ENCODE data around the gene FTH1.

FTH1 gene

DNA sequence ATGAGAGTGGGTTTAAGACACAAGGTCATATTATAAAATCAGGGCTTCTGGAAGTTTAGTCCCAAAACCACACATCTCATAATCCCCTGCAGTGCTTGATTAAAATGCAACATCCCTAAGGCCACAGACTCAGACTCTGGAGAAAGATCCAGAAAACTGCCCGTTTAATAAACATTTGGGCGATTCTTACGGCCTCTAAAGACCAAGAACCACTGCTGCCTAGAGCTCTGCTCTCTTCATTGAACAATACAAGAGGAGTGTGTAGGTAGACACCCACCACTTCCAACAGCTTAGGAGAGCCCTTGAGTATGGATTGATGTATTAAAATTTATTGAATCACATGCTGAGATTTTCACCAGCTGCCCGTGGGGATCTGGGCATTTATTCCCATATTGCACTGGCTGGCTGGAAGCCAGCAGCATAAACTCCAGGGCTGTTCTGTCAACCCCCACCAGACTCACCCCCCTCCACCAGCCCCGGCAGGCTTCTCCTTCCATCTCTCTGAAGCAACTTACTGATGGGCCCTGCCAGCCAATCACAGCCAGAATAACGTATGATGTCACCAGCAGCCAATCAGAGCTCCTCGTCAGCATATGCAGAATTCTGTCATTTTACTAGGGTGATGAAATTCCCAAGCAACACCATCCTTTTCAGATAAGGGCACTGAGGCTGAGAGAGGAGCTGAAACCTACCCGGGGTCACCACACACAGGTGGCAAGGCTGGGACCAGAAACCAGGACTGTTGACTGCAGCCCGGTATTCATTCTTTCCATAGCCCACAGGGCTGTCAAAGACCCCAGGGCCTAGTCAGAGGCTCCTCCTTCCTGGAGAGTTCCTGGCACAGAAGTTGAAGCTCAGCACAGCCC is 18.0 kb downstream of the FTH1 start:
- peak in 54 of 56 donors; percentile 55 to 98 (median 89) for DNase-seq

DNA sequence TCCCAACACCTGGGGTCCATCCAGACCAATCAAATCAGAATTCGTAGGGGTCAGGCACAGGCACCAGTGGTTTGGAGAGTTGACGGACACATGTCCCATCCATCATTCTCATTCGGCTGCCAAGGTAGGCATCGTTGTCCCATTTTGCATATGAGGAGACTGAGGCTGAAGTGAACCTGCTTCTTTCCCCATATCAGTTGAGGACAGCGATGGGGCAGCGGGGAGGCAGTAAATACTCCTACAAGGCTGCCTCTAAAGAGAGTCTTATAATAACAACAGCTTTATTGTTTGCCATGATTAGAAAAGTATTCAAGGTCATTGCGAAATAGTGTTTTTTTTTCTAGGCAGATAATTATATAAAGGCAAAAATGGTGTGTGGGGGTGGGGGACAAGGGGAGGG is 18.9 kb downstream of the FTH1 start:
- no peak for DNase-seq

DNA sequence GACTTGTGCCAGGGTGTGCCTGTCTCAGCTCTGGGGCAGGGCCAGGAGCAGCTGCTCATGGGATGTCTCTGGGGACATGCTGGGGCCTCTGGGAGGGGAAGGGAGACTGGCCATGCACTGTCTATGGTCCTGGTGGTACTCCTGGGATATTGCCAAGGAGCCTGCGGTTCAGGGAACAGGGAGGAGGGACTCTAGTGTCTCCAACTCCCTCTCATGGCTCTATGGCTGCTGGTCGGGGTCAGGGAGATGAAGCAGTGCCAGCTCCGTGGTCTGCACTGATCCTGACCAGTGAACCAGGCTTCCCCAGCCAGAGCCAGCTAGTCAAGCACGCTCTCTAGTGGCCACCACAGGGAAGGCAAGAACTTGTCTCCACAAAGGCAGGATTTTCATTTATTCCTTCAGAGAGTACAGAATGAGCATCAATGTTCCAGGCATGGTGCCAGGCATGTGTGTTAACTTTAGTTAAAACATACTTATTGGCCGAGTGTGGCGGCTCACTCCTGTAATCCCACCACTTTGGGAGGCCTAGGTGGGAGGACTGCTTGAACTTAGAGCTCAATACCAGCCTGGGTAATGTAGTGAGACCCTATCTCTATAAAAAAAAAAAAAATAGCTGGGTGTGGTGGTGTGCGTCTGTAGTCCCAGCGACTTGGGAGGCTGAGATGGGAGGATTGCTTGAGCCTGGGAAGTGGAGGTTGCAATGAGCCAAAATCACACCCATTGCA is 19.8 kb downstream of the FTH1 start:
- peak in 51 of 56 donors; percentile 39 to 93 (median 78) for DNase-seq

DNA sequence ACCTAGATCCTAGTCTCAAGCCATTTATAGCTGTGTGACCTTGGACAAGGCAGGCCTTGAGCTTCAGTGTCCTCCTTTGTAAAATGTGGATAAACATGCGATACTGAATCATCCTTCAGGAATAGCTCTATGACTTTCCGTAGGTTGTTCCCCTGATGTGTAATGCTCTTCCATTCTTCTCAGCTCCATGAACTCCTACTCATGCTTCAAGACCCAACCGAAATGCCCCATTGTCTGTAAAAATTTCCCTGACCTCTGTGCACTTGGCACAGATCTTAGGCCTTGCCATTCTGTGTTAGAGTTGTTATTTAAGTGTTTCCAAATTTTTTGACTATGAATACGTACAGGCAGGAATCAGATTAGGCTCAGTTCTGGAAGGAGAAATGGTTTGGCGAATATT is 20.5 kb downstream of the FTH1 start:
- no peak for DNase-seq

DNA sequence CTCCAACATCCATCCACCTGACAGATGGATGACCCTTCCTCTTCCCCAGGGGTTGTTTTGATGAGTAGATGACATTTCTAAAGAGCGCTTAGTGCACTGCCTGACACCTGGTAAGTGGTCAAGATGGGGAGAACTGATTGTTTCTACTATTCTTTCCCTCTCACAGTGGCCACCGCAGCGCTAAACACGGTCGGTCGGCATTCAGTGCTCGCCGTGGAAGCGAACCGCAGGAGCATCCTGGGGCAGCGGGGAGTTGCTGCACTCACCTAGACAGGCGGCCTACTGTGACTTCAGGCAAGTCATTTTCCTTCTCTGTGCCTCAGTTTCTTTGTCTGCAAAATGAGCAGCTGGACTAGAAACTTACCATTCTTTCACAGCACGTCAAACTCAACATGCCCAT is 22.2 kb downstream of the FTH1 start:
- DNase-seq = no peak

DNA sequence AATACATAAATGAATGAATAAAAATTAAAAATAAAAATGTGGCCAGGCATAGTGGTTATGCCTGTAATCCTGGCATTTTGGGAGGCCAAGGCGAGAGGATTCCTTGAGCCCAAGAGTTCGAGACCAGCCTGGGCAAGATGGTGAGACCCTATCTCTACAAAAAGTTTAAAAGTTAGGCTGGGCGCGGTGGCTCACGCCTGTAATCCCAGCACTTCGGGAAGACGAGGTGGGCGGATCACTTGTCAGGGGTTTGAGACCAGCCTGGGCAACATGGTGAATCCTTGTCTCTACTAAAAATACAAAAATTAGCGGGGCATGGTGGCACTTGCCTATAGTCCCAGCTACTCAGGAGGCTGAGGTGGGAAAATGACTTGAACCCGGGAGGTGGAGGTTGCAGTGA is 27.0 kb downstream of the FTH1 start:
- no peak for DNase-seq

DNA sequence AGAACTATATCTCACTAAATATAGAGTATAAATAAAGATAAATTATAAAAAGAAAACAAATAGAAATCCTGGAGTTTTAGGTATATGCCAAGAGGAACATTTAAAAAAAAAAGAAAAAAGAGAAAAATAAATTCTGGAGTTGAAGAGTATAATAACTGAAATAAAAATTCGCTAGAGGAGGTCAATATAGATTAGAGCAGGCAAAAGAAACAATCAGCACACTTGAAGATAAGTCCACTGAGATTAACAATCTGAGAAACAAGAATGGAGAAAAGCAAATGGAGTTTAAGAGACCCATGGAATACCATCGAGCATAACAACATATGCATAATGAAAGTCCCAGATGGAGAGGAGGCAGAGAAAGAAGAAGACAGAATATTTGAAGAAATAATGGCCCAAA is 31.6 kb downstream of the FTH1 start:
- DNase-seq = no peak

DNA sequence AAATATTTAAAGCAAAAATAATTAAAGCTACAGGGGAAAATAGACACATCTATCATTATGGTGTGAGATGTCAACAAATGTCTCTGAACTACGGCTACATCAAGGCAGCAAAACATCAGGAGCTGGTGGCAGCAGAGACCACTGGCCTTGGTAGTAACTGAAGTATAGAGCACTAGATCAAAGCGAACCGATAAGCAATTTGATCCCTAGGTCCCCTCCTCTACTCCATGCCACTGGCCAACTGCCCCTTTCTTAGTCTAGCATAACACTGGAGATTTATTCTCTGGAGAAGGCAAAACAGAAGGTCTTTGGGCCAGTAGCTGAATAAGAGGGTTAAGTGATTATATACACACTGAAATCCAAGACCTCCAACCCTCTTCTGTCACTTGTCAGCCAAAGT is 36.5 kb downstream of the FTH1 start:
- no peak for DNase-seq

DNA sequence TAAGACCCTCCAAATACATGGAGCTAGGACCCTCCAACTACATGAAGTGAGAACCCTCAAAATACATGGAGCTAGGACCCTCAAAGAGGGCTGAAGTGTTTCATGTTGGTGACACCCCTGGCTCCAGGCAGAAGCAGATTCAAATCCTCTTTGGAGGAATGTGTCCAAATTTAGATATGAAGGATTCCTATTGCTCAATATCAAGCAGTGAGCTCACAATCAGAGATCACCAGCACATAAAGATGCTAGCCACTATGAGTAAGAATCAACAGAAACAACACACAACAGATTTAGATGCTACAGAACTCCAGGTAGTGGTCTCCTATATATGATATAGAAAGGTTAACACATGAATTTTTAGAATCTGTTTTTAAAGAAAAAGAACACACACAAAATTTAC is 38.8 kb downstream of the FTH1 start:
- DNase-seq = no peak

DNA sequence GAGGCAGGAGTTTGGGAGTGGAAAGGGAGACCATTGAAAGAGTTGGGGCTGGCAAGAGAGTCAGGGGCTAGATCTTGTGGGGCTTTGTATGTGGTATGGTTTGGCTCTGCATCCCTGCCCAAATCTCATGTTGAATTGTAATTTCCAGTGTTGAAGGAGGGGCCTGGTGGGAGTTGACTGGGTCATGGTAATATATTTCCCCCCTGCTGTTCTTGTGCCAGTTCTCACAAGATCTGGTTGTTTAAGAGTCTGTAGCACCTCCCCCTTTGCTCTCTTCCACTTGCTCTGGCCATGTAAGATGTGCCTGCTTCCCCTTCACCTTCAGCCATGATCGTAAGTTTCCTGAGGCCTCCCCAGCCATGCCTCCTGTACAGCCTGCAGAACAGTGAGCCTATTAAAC is 39.9 kb downstream of the FTH1 start:
- no peak for DNase-seq

DNA sequence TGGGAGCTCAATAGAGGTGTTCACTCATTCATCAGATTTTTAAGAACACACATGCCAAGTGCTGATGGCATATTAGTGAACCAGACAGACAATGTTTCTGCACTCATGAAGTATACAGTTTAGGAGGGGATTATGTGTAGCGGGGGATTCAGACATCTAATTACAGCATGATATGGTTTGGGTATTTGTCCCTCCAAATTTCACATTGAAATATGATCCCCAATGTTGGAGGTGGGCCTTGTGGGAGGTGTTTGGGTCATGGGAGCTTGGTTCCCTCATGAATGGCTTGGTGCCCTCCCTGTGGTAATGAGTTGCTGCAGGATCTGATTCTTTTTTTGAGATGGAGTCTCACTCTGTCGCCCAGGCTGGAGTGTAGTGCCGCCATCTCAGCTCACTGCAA is 41.2 kb downstream of the FTH1 start:
- DNase-seq = no peak

DNA sequence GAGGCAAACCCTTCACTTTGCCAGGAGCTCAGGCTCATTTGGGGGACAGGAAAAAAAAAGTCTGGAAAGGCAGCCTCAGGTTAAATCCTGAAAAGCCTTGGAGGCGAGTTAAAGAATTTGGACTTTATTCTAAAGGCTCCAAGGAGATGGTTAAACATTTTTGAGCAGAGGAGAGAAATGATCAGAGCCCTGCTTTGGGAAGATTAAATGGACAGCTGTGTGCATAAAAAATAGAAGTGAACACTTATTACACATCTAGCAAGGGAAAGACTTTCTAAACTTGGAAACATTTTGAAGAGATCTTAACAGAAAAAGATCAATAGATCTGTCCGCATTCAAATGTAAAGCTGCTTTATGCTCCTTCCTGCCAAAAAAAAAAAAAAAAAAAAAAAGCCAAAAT is 41.7 kb downstream of the FTH1 start:
- DNase-seq = no peak

DNA sequence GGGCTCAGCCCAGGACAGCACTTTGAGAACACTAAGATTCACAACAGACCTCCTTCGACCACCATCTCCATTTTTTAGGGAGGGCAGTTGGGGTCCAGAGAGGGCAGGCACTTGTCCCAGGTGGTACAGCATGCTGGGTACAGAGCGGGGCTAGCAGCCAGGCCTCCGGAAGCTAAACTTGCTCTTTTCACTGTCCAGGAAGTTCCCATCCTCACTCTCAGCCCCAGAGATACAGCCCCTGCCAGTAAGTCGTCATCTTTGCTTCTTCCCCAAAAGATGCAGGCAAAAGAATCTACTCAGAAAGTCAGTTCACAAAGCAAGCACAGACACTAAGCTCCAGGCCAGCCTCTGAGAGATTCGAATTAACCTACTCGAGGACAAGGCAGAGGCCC is 43.4 kb downstream of the FTH1 start:
- DNase-seq = no peak

DNA sequence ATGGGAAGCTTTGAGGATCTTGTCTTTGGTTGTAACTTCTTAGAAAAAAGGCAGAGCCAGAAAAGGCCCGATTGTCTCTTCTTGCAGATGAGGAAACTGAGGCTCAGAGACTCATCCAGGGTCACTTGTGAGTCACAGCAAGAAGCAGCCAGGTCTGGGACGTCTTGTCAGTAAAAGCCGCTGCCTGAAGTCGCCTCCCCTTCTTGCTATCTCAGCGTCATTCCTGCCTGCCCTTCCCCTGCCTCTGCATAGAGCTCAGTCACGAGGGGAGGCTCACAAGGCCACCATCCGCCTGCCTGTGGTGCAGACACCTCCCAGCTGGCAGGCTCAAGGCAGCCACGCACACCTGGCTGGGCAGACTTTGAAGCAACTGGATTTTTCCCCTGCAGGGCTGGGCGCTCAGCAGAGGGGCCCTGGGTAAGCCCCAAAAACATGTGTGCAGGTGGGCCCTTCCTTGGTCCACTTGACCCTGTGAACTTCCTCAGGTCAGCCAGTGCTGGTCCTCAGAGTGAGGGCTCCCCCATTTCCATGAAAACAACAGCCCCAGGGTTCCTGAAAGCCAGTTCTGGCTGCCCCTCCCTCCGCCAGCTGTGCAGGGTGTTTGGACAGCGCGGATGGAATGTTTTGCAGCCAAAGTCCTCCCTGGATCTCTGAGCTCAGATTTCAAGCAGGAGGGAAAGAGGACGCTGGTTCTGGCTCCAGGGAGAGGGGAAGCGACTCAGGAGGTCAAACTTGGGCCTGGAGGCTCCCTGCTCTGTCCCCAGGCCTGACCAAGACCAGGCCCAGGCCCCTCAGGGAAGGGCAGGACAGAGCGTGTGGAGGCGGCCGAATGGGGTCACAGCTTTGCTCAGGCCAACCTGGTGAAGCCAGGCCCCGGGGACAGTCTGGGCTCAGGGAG is 44.0 kb downstream of the FTH1 start:
- peak in 3 of 56 donors; percentile 18 to 33 (median 24) for DNase-seq

DNA sequence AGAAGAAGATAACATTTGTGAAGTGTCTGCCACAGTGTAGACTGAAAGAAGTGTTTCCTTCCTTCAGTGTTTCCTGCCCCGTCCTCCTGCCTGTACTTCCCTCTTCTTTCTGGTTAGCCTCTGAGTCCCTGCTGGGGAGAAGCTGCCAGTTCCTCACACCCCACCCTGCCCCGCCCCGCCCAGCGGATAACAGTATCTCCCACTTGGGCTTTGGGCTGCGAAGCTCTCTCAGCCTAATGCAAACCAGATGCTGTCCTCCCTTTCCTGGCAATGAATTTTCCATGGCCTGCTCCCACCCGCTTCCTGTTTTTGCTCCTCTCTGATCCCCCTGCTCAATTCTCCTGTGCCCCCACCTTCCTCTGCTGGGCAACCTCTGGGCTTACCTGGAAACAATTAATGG is 44.9 kb downstream of the FTH1 start:
- peak in 1 of 56 donors; percentile 53 for DNase-seq

DNA sequence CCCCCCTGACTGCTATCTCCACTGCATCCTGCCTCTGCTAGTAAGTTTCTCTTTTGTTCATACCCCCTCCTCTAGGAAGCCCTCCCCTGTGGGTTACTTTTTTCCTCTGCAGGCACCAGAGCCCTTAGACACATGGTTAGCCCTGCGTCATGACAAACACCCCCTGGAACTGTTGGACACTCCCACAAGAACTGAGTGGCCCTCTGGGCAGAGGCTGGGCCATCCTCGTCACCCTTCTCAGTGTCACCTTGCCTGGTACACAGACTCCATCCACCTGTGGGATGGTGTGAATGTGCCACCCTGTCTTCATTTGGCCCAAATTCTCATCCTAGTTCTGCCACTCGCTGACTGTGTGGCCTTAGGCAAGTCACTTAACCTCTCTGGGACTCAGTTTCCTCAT is 46.0 kb downstream of the FTH1 start:
- no peak for DNase-seq

DNA sequence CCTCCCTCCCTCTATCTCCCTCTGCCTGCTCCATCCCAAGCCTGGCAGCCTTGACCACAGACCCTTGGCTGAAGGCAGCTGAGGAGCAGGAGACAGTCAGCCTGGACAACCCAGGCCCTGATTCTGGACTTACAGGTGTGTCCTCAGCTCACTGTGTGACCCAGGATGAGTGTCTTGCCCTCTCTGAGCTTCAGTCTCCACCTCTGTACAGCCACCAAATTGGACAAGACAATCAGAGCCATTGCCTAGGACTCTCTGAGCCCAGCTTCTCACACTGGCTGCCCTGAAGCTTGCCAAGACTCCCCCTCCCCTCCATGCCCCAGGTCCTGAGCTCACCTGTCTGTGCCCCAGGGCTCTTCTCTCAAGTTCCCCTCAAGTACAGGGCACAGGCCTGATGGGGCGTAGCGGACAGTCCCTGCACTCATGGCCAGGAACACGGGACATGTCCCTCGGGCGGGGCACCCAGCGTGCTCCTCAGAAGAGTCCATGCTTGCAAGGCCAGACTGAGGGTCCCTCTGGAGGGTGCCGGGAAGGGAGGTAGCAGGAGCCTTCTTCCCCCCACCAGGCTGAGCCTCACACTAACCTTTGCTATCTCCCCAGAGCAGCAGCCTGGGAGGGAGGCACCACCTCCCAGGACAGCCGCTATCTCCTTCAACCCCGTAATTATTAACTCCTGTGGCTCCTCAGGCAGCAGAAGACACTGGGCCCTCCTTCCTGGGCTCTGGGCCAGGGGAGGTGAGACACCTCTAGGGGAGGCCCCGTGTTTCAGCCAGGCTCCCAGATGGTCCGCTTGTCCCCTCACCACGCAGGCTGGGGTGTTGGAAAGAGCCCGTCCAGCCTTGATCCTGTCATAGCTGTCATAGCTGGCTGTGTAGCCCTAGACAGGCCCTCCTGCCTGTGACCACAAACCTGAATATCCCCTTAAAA is 47.5 kb downstream of the FTH1 start:
- DNase-seq = no peak

DNA sequence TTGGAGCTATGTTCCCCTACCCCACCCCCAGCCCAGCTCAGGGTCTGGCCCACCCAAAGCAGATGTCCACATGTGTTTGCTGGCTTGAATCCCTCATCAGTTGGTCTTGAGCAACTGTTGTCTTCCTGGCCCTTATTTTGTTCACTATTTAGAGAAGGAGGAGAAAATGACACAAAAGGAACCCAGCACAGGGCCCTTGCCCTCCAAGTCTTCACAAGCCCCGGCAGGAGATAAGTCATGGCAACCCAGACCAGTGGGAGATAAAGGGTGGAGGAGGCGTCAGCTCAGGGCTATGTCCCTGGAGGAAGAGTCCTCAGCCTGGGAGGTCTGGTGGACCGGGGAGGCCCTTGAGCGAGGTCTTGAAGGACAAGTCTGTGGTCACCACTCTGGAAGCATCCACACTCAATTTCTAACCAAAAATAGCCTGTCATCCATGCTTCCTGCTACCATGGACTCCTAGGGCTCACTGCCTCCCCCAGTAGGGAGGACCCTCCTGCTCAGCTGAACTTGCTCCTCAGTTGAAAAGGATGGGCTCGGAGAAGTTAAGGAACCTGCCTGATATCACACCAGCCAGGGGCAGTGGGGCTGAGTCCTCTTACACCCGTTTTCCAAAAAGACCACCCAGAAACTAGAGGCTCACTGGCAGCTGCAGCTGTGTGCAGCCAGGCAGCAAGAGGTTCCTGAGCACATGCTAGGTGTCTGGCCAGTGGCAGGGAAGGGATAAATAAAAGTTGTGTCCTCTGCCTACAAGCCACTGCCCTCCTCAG is 48.3 kb downstream of the FTH1 start:
- DNase-seq = no peak

DNA sequence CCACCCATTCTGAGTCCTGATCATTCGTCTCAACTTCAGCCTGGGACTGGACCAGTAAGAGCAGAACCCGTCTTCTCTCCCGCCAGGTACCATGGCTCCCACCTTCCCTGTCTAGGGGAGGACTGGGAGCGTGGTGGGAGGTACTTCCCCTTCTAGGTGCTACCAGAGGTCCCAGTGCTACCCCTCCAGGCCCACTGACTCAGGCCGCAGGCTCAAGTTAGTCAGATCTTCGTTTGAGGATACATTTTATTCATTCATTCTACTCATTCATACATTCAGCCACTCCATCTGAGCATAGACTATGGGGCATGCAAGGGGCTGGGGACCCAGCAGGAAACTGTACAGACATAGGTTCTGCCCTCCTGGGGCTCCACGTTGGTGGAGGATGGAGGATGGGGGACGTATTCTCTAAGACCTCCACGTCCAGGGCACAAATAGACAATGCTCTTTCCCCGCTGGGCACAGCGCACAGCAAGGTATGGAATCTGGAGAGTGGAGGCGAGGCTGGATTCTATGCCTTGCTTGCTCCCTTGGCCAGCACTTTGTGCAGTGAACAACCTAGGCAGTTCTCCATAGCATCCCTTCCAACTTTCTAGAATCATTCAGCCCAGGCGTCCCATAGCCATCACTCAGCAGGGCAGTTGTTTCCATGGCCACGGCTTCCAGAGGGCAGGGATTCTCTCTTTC is 49.0 kb downstream of the FTH1 start:
- no peak for DNase-seq

Measured in amygdala (tissue), 56 donors.